GM23338 (cell line): ENCODE measurements around the gene EHF. TPM values are rescaled to one million over a fixed set of nuclear protein-coding genes. Genes with fewer than 3 reads are reported as not detected.

ENCODE experiments used
- ATAC-seq: fragments of 200-7000 bp; cut with Tn5 transposase; 3 replicates; pipeline ENCODE4 v1.9.1; 2020
- DNase-seq: peaks from one replicate; pipeline ENCODE4 v3.0.0-alpha.2; 2015; ENCODE audit warnings: low spot score
- H2AFZ ChIP-seq: fragments of 200-600 bp; sonication (generic); 2 replicates; pipeline ENCODE4 v1.8.0; 2016; ENCODE audit warnings: antibody characterized with exemption, mild to moderate bottlenecking, moderate library complexity
- H3F3A ChIP-seq: fragments of 200-600 bp; sonication (generic); replicated peaks from 2 replicates; pipeline ENCODE4 v1.8.0; 2017; ENCODE audit warnings: antibody characterized with exemption, mixed run types, low read depth
- H3K27ac ChIP-seq: fragments of 200-600 bp; sonication (generic); 2 replicates; pipeline ENCODE4 v1.6.1; 2016; ENCODE audit warnings: low read depth
- H3K27me3 ChIP-seq: fragments of 200-600 bp; sonication (generic); 2 replicates; pipeline ENCODE4 v1.8.0; 2016; ENCODE audit warnings: mild to moderate bottlenecking, mixed run types, moderate library complexity; ENCODE audit not compliant: insufficient read depth
- H3K36me3 ChIP-seq: fragments of 200-600 bp; sonication (generic); 2 replicates; pipeline ENCODE4 v1.8.0; 2016; ENCODE audit warnings: mild to moderate bottlenecking; ENCODE audit not compliant: insufficient read depth
- H3K4me1 ChIP-seq: fragments of 200-600 bp; sonication (generic); 2 replicates; pipeline ENCODE4 v1.8.0; 2016; ENCODE audit warnings: mild to moderate bottlenecking, moderate library complexity; ENCODE audit not compliant: insufficient read depth
- H3K4me2 ChIP-seq: fragments of 200-600 bp; sonication (generic); 2 replicates; pipeline ENCODE4 v1.7.1; 2017; ENCODE audit warnings: mixed run types
- H3K4me3 ChIP-seq: fragments of 200-600 bp; sonication (generic); 2 replicates; pipeline ENCODE4 v1.6.1; 2016; ENCODE audit warnings: mixed run types
- H3K79me2 ChIP-seq: fragments of 200-600 bp; sonication (generic); replicated peaks from 2 replicates; pipeline ENCODE4 v1.8.0; 2017; ENCODE audit warnings: mild to moderate bottlenecking; ENCODE audit not compliant: insufficient read depth
- H3K9me2 ChIP-seq: fragments of 200-600 bp; sonication (generic); 2 replicates; pipeline ENCODE4 v1.8.0; 2017; ENCODE audit not compliant: insufficient read depth
- H4K20me1 ChIP-seq: fragments of 200-600 bp; sonication (generic); replicated peaks from 2 replicates; pipeline ENCODE4 v1.8.0; 2017; ENCODE audit warnings: mild to moderate bottlenecking; ENCODE audit not compliant: insufficient read depth
- H3K27ac Mint-ChIP-seq: 2 replicates; pipeline ENCODE4 v1.8.0; 2020; ENCODE audit warnings: inconsistent platforms, mild to moderate bottlenecking, moderate library complexity, mixed read lengths
- H3K27me3 Mint-ChIP-seq: 3 replicates; pipeline ENCODE4 v1.8.0; 2022; ENCODE audit warnings: low read depth, mild to moderate bottlenecking, moderate library complexity, mixed read lengths, inconsistent platforms; ENCODE audit not compliant: insufficient read depth, poor library complexity
- H3K36me3 Mint-ChIP-seq: 3 replicates; pipeline ENCODE4 v1.8.0; 2021; ENCODE audit warnings: low read depth, mild to moderate bottlenecking, inconsistent platforms, moderate library complexity, mixed read lengths
- H3K4me1 Mint-ChIP-seq: 3 replicates; pipeline ENCODE4 v1.8.0; 2020; ENCODE audit warnings: mild to moderate bottlenecking, inconsistent platforms, mixed read lengths
- H3K4me3 Mint-ChIP-seq: 3 replicates; pipeline ENCODE4 v1.8.0; 2021; ENCODE audit warnings: moderate library complexity, mild to moderate bottlenecking, inconsistent platforms, mixed read lengths
- H3K9me3 Mint-ChIP-seq: 3 replicates; pipeline ENCODE4 v1.8.0; 2020; ENCODE audit warnings: moderate library complexity, mild to moderate bottlenecking, inconsistent platforms, mixed read lengths
- CREB1 ChIP-seq: fragments of 250-450 bp; sonication (Bioruptor Pico); IDR thresholded peaks from 2 replicates; pipeline ENCODE4 v1.5.0; 2020; ENCODE audit warnings: low read depth, mild to moderate bottlenecking, moderate library complexity
- CTCF ChIP-seq, 2 experiments: fragments of 200-600 bp in 1 of 2; sonication (generic) in 1 of 2; conservative IDR thresholded peaks; 2 replicates each; pipeline versions ENCODE4 v1.5.1 to v1.6.1; 2016 to 2017; ENCODE audit warnings: antibody characterized with exemption in 2 of 2, low read depth in 2 of 2, mild to moderate bottlenecking in 2 of 2, moderate library complexity in 1 of 2
- EZH2 ChIP-seq: fragments of 200-600 bp; sonication (generic); IDR thresholded peaks from one replicate; pipeline ENCODE4 v1.8.0; 2017; ENCODE audit warnings: antibody characterized with exemption, mild to moderate bottlenecking, low read depth; ENCODE audit not compliant: unreplicated experiment
- EZH2phosphoT487 ChIP-seq: fragments of 200-600 bp; sonication (generic); IDR thresholded peaks from one replicate; pipeline ENCODE4 v1.8.1; 2018; ENCODE audit warnings: antibody characterized with exemption; ENCODE audit not compliant: unreplicated experiment
- JUNB ChIP-seq: IDR thresholded peaks from one replicate; pipeline ENCODE4 v1.6.1; 2016; ENCODE audit warnings: antibody characterized with exemption; ENCODE audit not compliant: unreplicated experiment
- NANOG ChIP-seq: IDR thresholded peaks from 2 replicates; pipeline ENCODE4 v1.6.1; 2016; ENCODE audit warnings: antibody characterized with exemption, borderline replicate concordance
- POLR2AphosphoS5 ChIP-seq: IDR thresholded peaks from 2 replicates; pipeline ENCODE4 v1.6.1; 2016; ENCODE audit warnings: antibody characterized with exemption, low read depth
- REST ChIP-seq: IDR thresholded peaks from one replicate; pipeline ENCODE4 v1.6.1; 2018; ENCODE audit warnings: antibody characterized with exemption; ENCODE audit not compliant: unreplicated experiment
- STAT1 ChIP-seq: IDR thresholded peaks from one replicate; pipeline ENCODE4 v1.6.1; 2016; ENCODE audit warnings: antibody characterized with exemption; ENCODE audit not compliant: unreplicated experiment
- ZNF114 ChIP-seq: fragments of 250-450 bp; sonication (Bioruptor Pico); IDR thresholded peaks from 2 replicates; pipeline ENCODE4 v1.5.0; 2020; ENCODE audit warnings: mild to moderate bottlenecking, moderate library complexity
- ZNF331 ChIP-seq: fragments of 250-450 bp; sonication (Bioruptor Pico); IDR thresholded peaks from 2 replicates; pipeline ENCODE4 v1.5.0; 2020; ENCODE audit warnings: low read depth, mild to moderate bottlenecking, moderate library complexity
- ZNF462 ChIP-seq: fragments of 250-450 bp; sonication (Bioruptor Pico); IDR thresholded peaks from 2 replicates; pipeline ENCODE4 v1.5.0; 2020; ENCODE audit warnings: mild to moderate bottlenecking, moderate library complexity
- polyA plus RNA-seq: library from polyadenylated mRNA; unstranded; fragments of >200 nt; fragmentation: Nextera tagmentation; extraction: Ambion mirVana; gene quantifications from 2 replicates; pipeline ENCODE4 v1.2.1, GENCODE V29; 2016
- total RNA-seq: library from RNA; depleted of rRNA; stranded (reverse); fragments of >200 nt; shearing (Covaris generic); gene quantifications from 2 replicates; pipeline ENCODE4 v1.2.3, GENCODE V29; 2014

Gene EHF
- total and polyA plus RNA-seq, 2 experiments from 2014 or later = not detected

GRCh38 chr11:34629711-34630110 is 8.8 kb downstream of the EHF start (continued):
- TF ChIP-seq ZNF462 (CRISPR knock-in tag) (no peak), JUNB (no peak)

- ATAC-seq = no peak
- peaks cover 12% of the 10 kb centered on the region for H3K9me2 ChIP-seq
- H3K27me3 ChIP-seq = no peaks in the 10 kb centered on the region
- no peak overlapping the region for H2AFZ ChIP-seq
- H3K9me3 Mint-ChIP-seq = no peaks in the 10 kb centered on the region; the same call in 2 of the 3 replicates
- H3K27ac ChIP-seq = no peak overlapping the region
- H3K27ac Mint-ChIP-seq = no peak overlapping the region
- H3K36me3 Mint-ChIP-seq = no peaks in the 10 kb centered on the region
- no peak overlapping the region for H3K4me2 ChIP-seq
- no peaks in the 10 kb centered on the region for H4K20me1 ChIP-seq
- H3K4me1 ChIP-seq = no peaks in the 10 kb centered on the region
- H3K4me3 Mint-ChIP-seq = no peak overlapping the region
- H3F3A ChIP-seq = no peaks in the 10 kb centered on the region
- no peaks in the 10 kb centered on the region for H3K79me2 ChIP-seq
- H3K4me1 Mint-ChIP-seq = peaks cover 4% of the 10 kb centered on the region; the same call in 2 of the 3 replicates
- no peak overlapping the region for H3K4me3 ChIP-seq
- DNase-seq = no peak
- peaks cover 3% of the 10 kb centered on the region for H3K27me3 Mint-ChIP-seq
- no peaks in the 10 kb centered on the region for H3K36me3 ChIP-seq
- TF ChIP-seq POLR2AphosphoS5 = no peak
- no peak for TF ChIP-seq ZNF331 (CRISPR knock-in tag)
- TF ChIP-seq REST = no peak
- no peak for TF ChIP-seq JUNB
- TF ChIP-seq EZH2phosphoT487 = no peak
- no peak for TF ChIP-seq STAT1
- TF ChIP-seq EZH2 = no peak
- no peak for TF ChIP-seq ZNF114
- no peak for TF ChIP-seq CTCF (conservative IDR thresholded peaks at IDR 0.05; ENCODE audit: low read depth in 2 of 2)
- TF ChIP-seq CREB1 (CRISPR knock-in tag) = no peak
- no peak for TF ChIP-seq NANOG
These were observed 9.7 kb downstream of the EHF start for GRCh38 chr11:34630544-34630943.
